Adrenal gland (tissue), 12 donors: ENCODE data around the gene HSD17B2. TPM values are rescaled to one million over a fixed set of nuclear protein-coding genes. Genes with fewer than 3 reads are reported as not detected.
"Not testable (repeated sequence)": the region's sequence is repeated elsewhere in the genome, so short reads cannot be mapped to it uniquely, and the experiment has no call there.

Experiments used
- DNase-seq, 7 donors: peaks; one replicate each; pipeline ENCODE4 v3.0.0-alpha.2; 2019 to 2020
- H3K27ac ChIP-seq, 5 donors: fragments of 200-600 bp; sonication (generic) in 4 of 5; 1 replicate in 3 of 5; 2 replicates in 2 of 5; pipeline versions ENCODE4 v1.5.1 to v1.8.0; 2016 to 2020; ENCODE audit warnings: mild to moderate bottlenecking in 1 of 5
- H3K27me3 ChIP-seq: fragments of 200-600 bp; 2 replicates; pipeline ENCODE4 v1.8.0; 2021
- H3K36me3 ChIP-seq, 2 donors: fragments of 200-600 bp; replicated peaks in 1 of 2; 1 replicate in 1 of 2; 2 replicates in 1 of 2; pipeline versions ENCODE4 v1.5.1 to v1.8.0; 2018 to 2022
- H3K4me1 ChIP-seq, 2 donors: fragments of 200-600 bp; replicated peaks in 1 of 2; 1 replicate in 1 of 2; 2 replicates in 1 of 2; pipeline versions ENCODE4 v1.5.1 to v1.8.0; 2018 to 2021
- H3K4me3 ChIP-seq, 4 donors: fragments of 200-600 bp; sonication (generic) in 3 of 4; one replicate each; pipeline ENCODE4 v1.5.1; 2016 to 2018
- H3K9me3 ChIP-seq, 3 donors: fragments of 200-600 bp; sonication (generic) in 1 of 3; replicated peaks in 1 of 3; 1 replicate in 2 of 3; 2 replicates in 1 of 3; pipeline versions ENCODE4 v1.5.1 to v1.8.0; 2016 to 2021
- POLR2A ChIP-seq, 2 donors: fragments of 450-650 bp; IDR thresholded peaks; one replicate each; pipeline ENCODE4 v1.6.1; 2017; ENCODE audit warnings: antibody characterized with exemption in 2 of 2, mild to moderate bottlenecking in 2 of 2, moderate library complexity in 1 of 2
- WGBS, 4 donors: extraction: QIAGEN DNeasy Blood & Tissue Kit in 2 of 4; methylation state at CpG; one replicate each; pipeline versions ENCODE4 v1.1.5 to v1.1.7; 2013 to 2017; 5-methylcytosine and 5-hydroxymethylcytosine counted together
- intact Hi-C, 2 donors: fragments of 100-400 bp; cut with DNase I; formaldehyde crosslinking; loops; one replicate each; pipeline versions ENCODE4 v1.14.1 to v1.15.0; 2022 to 2023
- polyA plus RNA-seq, 3 donors: library from polyadenylated mRNA; stranded (reverse); fragments of 200-250 nt in 2 of 3; fragments of 350-450 nt in 1 of 3; fragmentation: Illumina TruSeq in 1 of 3; extraction: RNeasy Lipid Tissue Mini Kit (QIAGEN cat#74804) in 1 of 3; gene quantifications; one replicate each; pipeline ENCODE4 v1.2.3, GENCODE V29; 2013 to 2014
- total RNA-seq, 9 donors: library from RNA; depleted of rRNA in 4 of 9; stranded (reverse); fragments of >200 nt in 4 of 9; fragments of 120-200 nt in 1 of 9; fragmentation: NEBNext Ultra II Directional in 1 of 9; extraction: Animal tissue kit (Norgen Biotek cat#: 25700) in 1 of 9; gene quantifications; one replicate each; pipeline versions ENCODE4 v1.1.0 to v1.2.4, GENCODE V29; 2013 to 2023
- TF ChIP-seq, protein P1 (sequence below), 6 experiments: fragments of 450-650 bp in 4 of 6; fragments of 200-600 bp in 2 of 6; sonication (generic) in 1 of 6; IDR thresholded peaks; 1 replicate in 5 of 6; 2 replicates in 1 of 6; pipeline versions ENCODE4 v1.5.1 to v1.8.0; 2016 to 2021; ENCODE audit warnings: antibody characterized with exemption in 6 of 6, mild to moderate bottlenecking in 2 of 6, moderate library complexity in 1 of 6
- donor health status: healthy with polysubstance abuse.
- donor health status: Bipolar disorder and iron deficiency.
- donor health status: DM: yes; HTN: yes; CAD: no.
- donor health status: DM: no; HTN: no; CAD: no.
- donor health status: DM: no; HTN: no; CAD: no.
- donor health status: DM: yes; HTN: yes; CAD: no.

The HSD17B2 gene
- total and polyA plus RNA-seq, 12 donors = 0.10 to 0.16 TPM; not detected in 10

GRCh38 chr16:82007189-82007588, 27.9 kb upstream of the HSD17B2 start:
- intact Hi-C loops = no loop called here
- no peak for TF ChIP-seq POLR2A (IDR thresholded peaks at IDR 0.05)
- TF ChIP-seq, protein P1, sequence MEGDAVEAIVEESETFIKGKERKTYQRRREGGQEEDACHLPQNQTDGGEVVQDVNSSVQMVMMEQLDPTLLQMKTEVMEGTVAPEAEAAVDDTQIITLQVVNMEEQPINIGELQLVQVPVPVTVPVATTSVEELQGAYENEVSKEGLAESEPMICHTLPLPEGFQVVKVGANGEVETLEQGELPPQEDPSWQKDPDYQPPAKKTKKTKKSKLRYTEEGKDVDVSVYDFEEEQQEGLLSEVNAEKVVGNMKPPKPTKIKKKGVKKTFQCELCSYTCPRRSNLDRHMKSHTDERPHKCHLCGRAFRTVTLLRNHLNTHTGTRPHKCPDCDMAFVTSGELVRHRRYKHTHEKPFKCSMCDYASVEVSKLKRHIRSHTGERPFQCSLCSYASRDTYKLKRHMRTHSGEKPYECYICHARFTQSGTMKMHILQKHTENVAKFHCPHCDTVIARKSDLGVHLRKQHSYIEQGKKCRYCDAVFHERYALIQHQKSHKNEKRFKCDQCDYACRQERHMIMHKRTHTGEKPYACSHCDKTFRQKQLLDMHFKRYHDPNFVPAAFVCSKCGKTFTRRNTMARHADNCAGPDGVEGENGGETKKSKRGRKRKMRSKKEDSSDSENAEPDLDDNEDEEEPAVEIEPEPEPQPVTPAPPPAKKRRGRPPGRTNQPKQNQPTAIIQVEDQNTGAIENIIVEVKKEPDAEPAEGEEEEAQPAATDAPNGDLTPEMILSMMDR (IDR thresholded peaks at IDR 0.05) = no peak
- H3K27me3 ChIP-seq = peaks cover 20% of the 10 kb centered on the region
- no peak overlapping the region for H3K4me3 ChIP-seq
- no peaks in the 10 kb centered on the region for H3K36me3 ChIP-seq
- H3K9me3 ChIP-seq = no peaks in the 10 kb centered on the region
- H3K4me1 ChIP-seq = no peaks in the 10 kb centered on the region
- no peak for DNase-seq
- 63 to 85% (median 72%) methylated on average over 2 of the region's 2 CpGs for WGBS, 4 donors
- no peak overlapping the region for H3K27ac ChIP-seq

GRCh38 chr16:82008957-82009592, 26.0 kb upstream of the HSD17B2 start:
- no peak for TF ChIP-seq POLR2A (IDR thresholded peaks at IDR 0.05)
- TF ChIP-seq, protein P1 (IDR thresholded peaks at IDR 0.05) = no peak
- H3K4me1 ChIP-seq = no peaks in the 10 kb centered on the region
- H3K9me3 ChIP-seq = no peaks in the 10 kb centered on the region
- H3K4me3 ChIP-seq = no peak overlapping the region
- H3K27ac ChIP-seq = no peak overlapping the region
- intact Hi-C loops = no loop called here
- 83 to 92% (median 89%) methylated on average over 6 to 9 of the region's 9 CpGs for WGBS, 4 donors
- H3K36me3 ChIP-seq = no peaks in the 10 kb centered on the region
- peaks cover 23% of the 10 kb centered on the region for H3K27me3 ChIP-seq
- no peak for DNase-seq

- H3K36me3 ChIP-seq, H3K4me1 ChIP-seq, intact Hi-C loops, H3K4me3 ChIP-seq, DNase-seq, H3K9me3 ChIP-seq, H3K27ac ChIP-seq: not testable (repeated sequence)
- peaks cover 23% of the 10 kb centered on the region for H3K27me3 ChIP-seq
- 71 to 88% (median 76%) methylated on average over 4 of the region's 4 CpGs for WGBS, 4 donors
Observed at GRCh38 chr16:82009789-82010188, 25.3 kb upstream of the HSD17B2 start.

GRCh38 chr16:82010649-82011048, 24.4 kb upstream of the HSD17B2 start:
- TF ChIP-seq POLR2A (IDR thresholded peaks at IDR 0.05) = no peak
- intact Hi-C loops = no loop called here
- no peaks in the 10 kb centered on the region for H3K36me3 ChIP-seq
- H3K4me1 ChIP-seq = no peaks in the 10 kb centered on the region
- 72 to 85% (median 76%) methylated on average over 8 of the region's 8 CpGs for WGBS, 4 donors
- no peak overlapping the region for H3K27ac ChIP-seq
- H3K4me3 ChIP-seq = peak overlapping the region in 1 of 4 donors; percentile 34
- no peaks in the 10 kb centered on the region for H3K9me3 ChIP-seq
- H3K27me3 ChIP-seq = peaks cover 23% of the 10 kb centered on the region
- no peak for DNase-seq

DNA sequence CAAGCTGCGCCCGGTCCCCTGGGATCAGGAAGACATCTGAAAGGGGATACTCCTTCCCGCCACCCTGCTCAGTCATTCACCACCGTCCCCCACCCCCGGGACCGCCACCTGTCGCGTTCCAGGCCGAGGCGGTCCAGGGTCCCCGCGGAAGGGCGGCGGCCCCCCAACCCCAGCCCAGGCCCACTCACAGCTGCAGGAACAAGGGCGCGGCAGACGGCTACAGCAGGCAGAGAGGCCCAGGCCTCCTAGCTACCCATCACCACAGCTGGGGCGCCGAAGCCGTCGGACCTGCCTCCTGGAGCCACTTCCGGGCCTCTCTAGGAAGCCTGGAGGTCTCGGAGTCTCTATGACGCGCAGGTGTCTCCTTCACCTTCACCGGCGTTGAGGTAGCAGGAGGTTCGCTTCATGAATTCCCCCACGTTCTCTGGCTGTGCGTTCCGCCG, 23.8 kb upstream of the HSD17B2 start, which contains the start of gene SDR42E1:
Gene SDR42E1 (minus strand): TSS at position 272 of the 443 bp plus-strand sequence. CDS start 10,612 bp downstream, outside the sequence.
- Histone ChIP-seq H3K4me1 (no peaks in the 10 kb centered on the region), H3K27me3 (peaks cover 23% of the 10 kb centered on the region), H3K36me3 (no peaks in the 10 kb centered on the region), H3K9me3 (no peaks in the 10 kb centered on the region), H3K27ac (no peak within 1 kb of the TSS), H3K4me3 (peak within 1 kb of the TSS in 1 of 4 donors; percentile 34)
- 9 to 24% (median 12%) methylated on average over 12 to 32 of the region's 32 CpGs for WGBS, 4 donors
- intact Hi-C loops = no loop called here
- no peak for TF ChIP-seq POLR2A (IDR thresholded peaks at IDR 0.05)
- TF ChIP-seq, protein P1 (IDR thresholded peaks at IDR 0.05) = no peak
- no peak for DNase-seq
